ENCODE data around the gene CFAP45. TPM values are rescaled to one million over a fixed set of nuclear protein-coding genes. Genes with fewer than 3 reads are reported as not detected.
A peak's percentile ranks its signal among the peaks of the same experiment; 100 is the strongest.

Gene CFAP45
- total RNA-seq, 4 donors from 2014 or later: 2.5 TPM; not detected in 3

- H3K36me3 ChIP-seq: no peaks in the 10 kb centered on the region
- no peak for DNase-seq
- H3K4me1 ChIP-seq: peaks cover 0 to 10% (median 4%) of the 10 kb centered on the region in 4 donors
- H3K9me3 ChIP-seq: no peaks in the 10 kb centered on the region
- TF ChIP-seq POLR2A (IDR thresholded peaks at IDR 0.05): no peak
- TF ChIP-seq CTCF (IDR thresholded peaks at IDR 0.05): peak in 2 of 6 experiments; percentile 28 to 36
- no peak overlapping the region for H3K27ac ChIP-seq
- no peak overlapping the region for H3K4me3 ChIP-seq
- H3K27me3 ChIP-seq: no peaks in the 10 kb centered on the region
These were observed 7.0 kb downstream of the CFAP45 start for GRCh38 chr1:159892944-159893343.

GRCh38 chr1:159891275-159892157, 8.4 kb downstream of the CFAP45 start:
- Histone ChIP-seq H3K27me3 (no peaks in the 10 kb centered on the region), H3K27ac (no peak overlapping the region), H3K4me1 (peaks cover 0 to 10% (median 4%) of the 10 kb centered on the region in 4 donors), H3K4me3 (no peak overlapping the region), H3K9me3 (no peaks in the 10 kb centered on the region), H3K36me3 (no peaks in the 10 kb centered on the region)
- TF ChIP-seq POLR2A (IDR thresholded peaks at IDR 0.05): no peak
- peak; percentile 82 to 100 (median 96) for TF ChIP-seq CTCF (IDR thresholded peaks at IDR 0.05)
- DNase-seq: peak; percentile 79 to 93 (median 89)

- Histone ChIP-seq H3K27me3 (no peaks in the 10 kb centered on the region), H3K4me1 (peaks cover 0 to 10% (median 4%) of the 10 kb centered on the region in 4 donors), H3K9me3 (no peaks in the 10 kb centered on the region), H3K27ac (peak overlapping the region in 3 of 4 donors; percentile 42 to 55 (median 47)), H3K36me3 (no peaks in the 10 kb centered on the region), H3K4me3 (no peak overlapping the region)
- DNase-seq: no peak
- TF ChIP-seq CTCF (IDR thresholded peaks at IDR 0.05): no peak
- TF ChIP-seq POLR2A (IDR thresholded peaks at IDR 0.05): no peak
These were observed 9.6 kb downstream of the CFAP45 start for GRCh38 chr1:159890390-159890789.

- Histone ChIP-seq H3K9me3 (no peaks in the 10 kb centered on the region), H3K27me3 (no peaks in the 10 kb centered on the region), H3K27ac (peak overlapping the region; percentile 47 to 62 (median 51)), H3K4me3 (no peak overlapping the region), H3K4me1 (peaks cover 0 to 10% (median 4%) of the 10 kb centered on the region in 4 donors), H3K36me3 (no peaks in the 10 kb centered on the region)
- no peak for DNase-seq
- TF ChIP-seq POLR2A (IDR thresholded peaks at IDR 0.05) (no peak), CTCF (IDR thresholded peaks at IDR 0.05) (no peak)
These were observed 10.1 kb downstream of the CFAP45 start for GRCh38 chr1:159889821-159890252.

GRCh38 chr1:159889202-159889601, 10.8 kb downstream of the CFAP45 start:
- no peak for TF ChIP-seq CTCF (IDR thresholded peaks at IDR 0.05)
- no peak for TF ChIP-seq POLR2A (IDR thresholded peaks at IDR 0.05)
- peaks cover 0 to 10% (median 4%) of the 10 kb centered on the region in 4 donors for H3K4me1 ChIP-seq
- peak overlapping the region in 3 of 4 donors; percentile 47 to 62 (median 55) for H3K27ac ChIP-seq
- DNase-seq: peak in 1 of 3 donors; percentile 33
- no peaks in the 10 kb centered on the region for H3K9me3 ChIP-seq
- H3K36me3 ChIP-seq: no peaks in the 10 kb centered on the region
- H3K4me3 ChIP-seq: no peak overlapping the region
- no peaks in the 10 kb centered on the region for H3K27me3 ChIP-seq
